HEK293 (cell line): Measurements from ENCODE around the gene PACS2.

Experiments
- EGR2 ChIP-seq: fragments of 450-650 bp; formaldehyde crosslinking; IDR thresholded peaks from 2 replicates; pipeline ENCODE4 v1.5.1; 2016; ENCODE audit warnings: low read depth, missing biosample characterization, missing genetic modification characterization
- KLF1 ChIP-seq: fragments of 450-650 bp; formaldehyde crosslinking; IDR thresholded peaks from 2 replicates; pipeline ENCODE4 v1.5.1; 2016; ENCODE audit warnings: missing biosample characterization, missing genetic modification characterization
- ZBTB48 ChIP-seq: fragments of 450-650 bp; formaldehyde crosslinking; IDR thresholded peaks from 2 replicates; pipeline ENCODE4 v1.5.1; 2016; ENCODE audit warnings: missing biosample characterization, missing genetic modification characterization
- ZBTB8A ChIP-seq: fragments of 450-650 bp; formaldehyde crosslinking; IDR thresholded peaks from 2 replicates; pipeline ENCODE4 v1.5.1; 2016; ENCODE audit warnings: missing biosample characterization, missing genetic modification characterization
- ZEB2 ChIP-seq: fragments of 450-650 bp; formaldehyde crosslinking; IDR thresholded peaks from 2 replicates; pipeline ENCODE4 v1.5.1; 2016; ENCODE audit warnings: missing biosample characterization, missing genetic modification characterization
- ZFHX2 ChIP-seq: fragments of 450-650 bp; formaldehyde crosslinking; conservative IDR thresholded peaks from 2 replicates; pipeline ENCODE4 v1.5.1; 2016; ENCODE audit warnings: missing biosample characterization, missing genetic modification characterization
- ZIC2 ChIP-seq: fragments of 450-650 bp; formaldehyde crosslinking; IDR thresholded peaks from 2 replicates; pipeline ENCODE4 v1.5.1; 2016; ENCODE audit warnings: missing biosample characterization, missing genetic modification characterization
- ZNF274 ChIP-seq, 2 experiments: fragments of 200-500 bp in 1 of 2; fragments of 450-650 bp in 1 of 2; sonication (Bioruptor generic) in 1 of 2; formaldehyde crosslinking in 1 of 2; IDR thresholded peaks; 2 replicates each; pipeline versions ENCODE4 v1.5.1 to v1.6.1; 2014 to 2016; ENCODE audit warnings: borderline replicate concordance in 1 of 2, inconsistent platforms in 1 of 2, low read length in 1 of 2, missing biosample characterization in 1 of 2, missing genetic modification characterization in 1 of 2
- ZNF416 ChIP-seq: fragments of 450-650 bp; formaldehyde crosslinking; IDR thresholded peaks from 2 replicates; pipeline ENCODE4 v1.5.1; 2016; ENCODE audit warnings: missing biosample characterization, missing genetic modification characterization
- ZNF423 ChIP-seq: fragments of 450-650 bp; formaldehyde crosslinking; IDR thresholded peaks from 2 replicates; pipeline ENCODE4 v1.5.1; 2016; ENCODE audit warnings: missing biosample characterization, missing genetic modification characterization
- ZNF521 ChIP-seq: fragments of 450-650 bp; formaldehyde crosslinking; IDR thresholded peaks from 2 replicates; pipeline ENCODE4 v1.5.1; 2017; ENCODE audit warnings: missing biosample characterization, mild to moderate bottlenecking, missing genetic modification characterization
- ZNF600 ChIP-seq: fragments of 450-650 bp; formaldehyde crosslinking; IDR thresholded peaks from 2 replicates; pipeline ENCODE4 v1.5.1; 2016; ENCODE audit warnings: missing biosample characterization, missing genetic modification characterization
- ZNF777 ChIP-seq: fragments of 450-650 bp; formaldehyde crosslinking; IDR thresholded peaks from 2 replicates; pipeline ENCODE4 v1.5.1; 2017; ENCODE audit warnings: missing biosample characterization, missing genetic modification characterization, borderline replicate concordance
- TF ChIP-seq, protein P1 (sequence below): fragments of 450-650 bp; formaldehyde crosslinking; optimal IDR thresholded peaks from 2 replicates; pipeline ENCODE3; 2016; ENCODE audit warnings: missing biosample characterization, mild to moderate bottlenecking, missing genetic modification characterization
- TF ChIP-seq, protein P2 (sequence below): fragments of 450-650 bp; formaldehyde crosslinking; IDR thresholded peaks from 2 replicates; pipeline ENCODE4 v1.5.1; 2016; ENCODE audit warnings: missing biosample characterization, missing genetic modification characterization, low read depth
- TF ChIP-seq, protein P3 (sequence below): fragments of 450-650 bp; formaldehyde crosslinking; IDR thresholded peaks from 2 replicates; pipeline ENCODE4 v1.5.1; 2016; ENCODE audit warnings: missing biosample characterization, missing genetic modification characterization
- TF ChIP-seq, protein P4 (sequence below): fragments of 450-650 bp; formaldehyde crosslinking; IDR thresholded peaks from 2 replicates; pipeline ENCODE4 v1.5.1; 2016; ENCODE audit warnings: missing biosample characterization, missing genetic modification characterization

Gene PACS2

DNA sequence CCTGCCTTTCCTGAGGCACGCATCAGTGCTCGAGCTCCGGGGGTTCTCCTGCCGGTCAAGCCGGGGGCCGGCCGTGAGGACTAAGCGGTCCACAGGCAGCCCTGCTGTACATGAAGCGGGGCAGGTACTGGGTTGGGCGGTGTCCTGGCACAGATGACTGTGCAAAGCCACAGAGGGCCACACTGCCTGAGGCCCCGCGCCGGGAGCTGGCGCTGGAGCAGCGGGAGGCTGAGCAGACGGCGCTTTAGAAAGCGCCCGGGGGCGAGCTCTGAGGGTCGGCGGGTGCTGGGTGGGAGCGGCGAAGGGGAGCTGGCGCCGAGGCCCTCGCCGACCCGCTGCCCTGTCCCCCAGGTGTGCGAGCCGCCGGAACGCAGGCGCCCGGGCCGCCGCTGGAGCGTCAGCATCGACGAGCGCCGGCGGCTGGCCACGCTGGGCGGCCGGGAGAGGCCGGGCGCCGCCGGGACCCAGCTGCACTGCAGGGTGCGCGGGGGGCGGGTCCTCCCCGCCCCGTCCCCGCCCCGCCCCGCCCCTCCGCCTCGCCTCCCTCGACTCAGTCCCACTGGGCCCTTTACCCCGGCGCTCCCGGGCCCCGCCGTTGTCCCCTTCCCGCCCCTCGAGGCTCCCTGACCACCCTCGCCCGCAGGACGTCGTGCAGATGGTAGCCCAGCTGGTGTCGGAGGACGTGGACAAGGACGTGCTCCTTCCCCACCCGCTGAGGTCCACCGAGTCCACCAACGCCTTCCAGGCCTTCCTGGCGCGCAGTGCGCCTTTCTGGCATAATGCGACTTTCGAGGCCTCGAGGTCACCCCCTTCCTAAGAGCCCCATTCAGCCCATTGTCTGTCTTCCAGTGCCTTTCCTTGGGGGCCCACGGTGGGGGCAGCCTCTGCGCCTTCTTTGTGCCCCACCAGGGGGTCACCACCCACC, 96.7 kb downstream of the PACS2 start (continued):
- TF ChIP-seq, protein P1, sequence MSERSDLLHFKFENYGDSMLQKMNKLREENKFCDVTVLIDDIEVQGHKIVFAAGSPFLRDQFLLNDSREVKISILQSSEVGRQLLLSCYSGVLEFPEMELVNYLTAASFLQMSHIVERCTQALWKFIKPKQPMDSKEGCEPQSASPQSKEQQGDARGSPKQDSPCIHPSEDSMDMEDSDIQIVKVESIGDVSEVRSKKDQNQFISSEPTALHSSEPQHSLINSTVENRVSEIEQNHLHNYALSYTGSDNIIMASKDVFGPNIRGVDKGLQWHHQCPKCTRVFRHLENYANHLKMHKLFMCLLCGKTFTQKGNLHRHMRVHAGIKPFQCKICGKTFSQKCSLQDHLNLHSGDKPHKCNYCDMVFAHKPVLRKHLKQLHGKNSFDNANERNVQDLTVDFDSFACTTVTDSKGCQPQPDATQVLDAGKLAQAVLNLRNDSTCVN (tag by site-specific recombination), result peak; percentile 48
- TF ChIP-seq ZFHX2 (tag by site-specific recombination) (0 out of 2 replicates have a peak, but pooled peaks have one; percentile 11), ZNF521 (tag by site-specific recombination) (no peak), ZEB2 (tag by site-specific recombination) (no peak), ZNF423 (tag by site-specific recombination) (peak; percentile 71), KLF1 (peak; percentile 21), ZNF416 (tag by site-specific recombination) (no peak), ZBTB48 (no peak), ZIC2 (tag by site-specific recombination) (peak; percentile 84), ZNF600 (peak; percentile 29; the same call in 1 of the 2 replicates), ZNF777 (tag by site-specific recombination) (no peak), ZNF274 (IDR thresholded peaks at IDR 0.05; ENCODE audit: low read length) (no peak), ZNF274 (tag by site-specific recombination; IDR thresholded peaks at IDR 0.05; ENCODE audit: borderline replicate concordance) (no peak), ZBTB8A (0 out of 2 replicates have a peak, but pooled peaks have one; percentile 28), EGR2 (tag by site-specific recombination) (no peak)
- TF ChIP-seq, protein P2, sequence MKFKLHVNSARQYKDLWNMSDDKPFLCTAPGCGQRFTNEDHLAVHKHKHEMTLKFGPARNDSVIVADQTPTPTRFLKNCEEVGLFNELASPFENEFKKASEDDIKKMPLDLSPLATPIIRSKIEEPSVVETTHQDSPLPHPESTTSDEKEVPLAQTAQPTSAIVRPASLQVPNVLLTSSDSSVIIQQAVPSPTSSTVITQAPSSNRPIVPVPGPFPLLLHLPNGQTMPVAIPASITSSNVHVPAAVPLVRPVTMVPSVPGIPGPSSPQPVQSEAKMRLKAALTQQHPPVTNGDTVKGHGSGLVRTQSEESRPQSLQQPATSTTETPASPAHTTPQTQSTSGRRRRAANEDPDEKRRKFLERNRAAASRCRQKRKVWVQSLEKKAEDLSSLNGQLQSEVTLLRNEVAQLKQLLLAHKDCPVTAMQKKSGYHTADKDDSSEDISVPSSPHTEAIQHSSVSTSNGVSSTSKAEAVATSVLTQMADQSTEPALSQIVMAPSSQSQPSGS (tag by site-specific recombination), result no peak
- TF ChIP-seq, protein P3, sequence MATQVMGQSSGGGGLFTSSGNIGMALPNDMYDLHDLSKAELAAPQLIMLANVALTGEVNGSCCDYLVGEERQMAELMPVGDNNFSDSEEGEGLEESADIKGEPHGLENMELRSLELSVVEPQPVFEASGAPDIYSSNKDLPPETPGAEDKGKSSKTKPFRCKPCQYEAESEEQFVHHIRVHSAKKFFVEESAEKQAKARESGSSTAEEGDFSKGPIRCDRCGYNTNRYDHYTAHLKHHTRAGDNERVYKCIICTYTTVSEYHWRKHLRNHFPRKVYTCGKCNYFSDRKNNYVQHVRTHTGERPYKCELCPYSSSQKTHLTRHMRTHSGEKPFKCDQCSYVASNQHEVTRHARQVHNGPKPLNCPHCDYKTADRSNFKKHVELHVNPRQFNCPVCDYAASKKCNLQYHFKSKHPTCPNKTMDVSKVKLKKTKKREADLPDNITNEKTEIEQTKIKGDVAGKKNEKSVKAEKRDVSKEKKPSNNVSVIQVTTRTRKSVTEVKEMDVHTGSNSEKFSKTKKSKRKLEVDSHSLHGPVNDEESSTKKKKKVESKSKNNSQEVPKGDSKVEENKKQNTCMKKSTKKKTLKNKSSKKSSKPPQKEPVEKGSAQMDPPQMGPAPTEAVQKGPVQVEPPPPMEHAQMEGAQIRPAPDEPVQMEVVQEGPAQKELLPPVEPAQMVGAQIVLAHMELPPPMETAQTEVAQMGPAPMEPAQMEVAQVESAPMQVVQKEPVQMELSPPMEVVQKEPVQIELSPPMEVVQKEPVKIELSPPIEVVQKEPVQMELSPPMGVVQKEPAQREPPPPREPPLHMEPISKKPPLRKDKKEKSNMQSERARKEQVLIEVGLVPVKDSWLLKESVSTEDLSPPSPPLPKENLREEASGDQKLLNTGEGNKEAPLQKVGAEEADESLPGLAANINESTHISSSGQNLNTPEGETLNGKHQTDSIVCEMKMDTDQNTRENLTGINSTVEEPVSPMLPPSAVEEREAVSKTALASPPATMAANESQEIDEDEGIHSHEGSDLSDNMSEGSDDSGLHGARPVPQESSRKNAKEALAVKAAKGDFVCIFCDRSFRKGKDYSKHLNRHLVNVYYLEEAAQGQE (tag by site-specific recombination), result peak; percentile 62; the same call in 1 of the 2 replicates
- TF ChIP-seq, protein P4, sequence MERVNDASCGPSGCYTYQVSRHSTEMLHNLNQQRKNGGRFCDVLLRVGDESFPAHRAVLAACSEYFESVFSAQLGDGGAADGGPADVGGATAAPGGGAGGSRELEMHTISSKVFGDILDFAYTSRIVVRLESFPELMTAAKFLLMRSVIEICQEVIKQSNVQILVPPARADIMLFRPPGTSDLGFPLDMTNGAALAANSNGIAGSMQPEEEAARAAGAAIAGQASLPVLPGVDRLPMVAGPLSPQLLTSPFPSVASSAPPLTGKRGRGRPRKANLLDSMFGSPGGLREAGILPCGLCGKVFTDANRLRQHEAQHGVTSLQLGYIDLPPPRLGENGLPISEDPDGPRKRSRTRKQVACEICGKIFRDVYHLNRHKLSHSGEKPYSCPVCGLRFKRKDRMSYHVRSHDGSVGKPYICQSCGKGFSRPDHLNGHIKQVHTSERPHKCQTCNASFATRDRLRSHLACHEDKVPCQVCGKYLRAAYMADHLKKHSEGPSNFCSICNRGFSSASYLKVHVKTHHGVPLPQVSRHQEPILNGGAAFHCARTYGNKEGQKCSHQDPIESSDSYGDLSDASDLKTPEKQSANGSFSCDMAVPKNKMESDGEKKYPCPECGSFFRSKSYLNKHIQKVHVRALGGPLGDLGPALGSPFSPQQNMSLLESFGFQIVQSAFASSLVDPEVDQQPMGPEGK (tag by site-specific recombination), result 0 out of 2 replicates have a peak, but pooled peaks have one; percentile 9
- TF ChIP-seq, all 188 proteins: peak for 20
